Parathyroid adenoma (tissue), 2 donors: ENCODE results near the gene SORCS2.

ENCODE experiments used
- H2AFZ ChIP-seq: fragments of 300-600 bp; sonication (generic); one replicate; pipeline ENCODE4 v1.7.0; 2017; ENCODE audit warnings: antibody characterized with exemption, mild to moderate bottlenecking
- H3K27ac ChIP-seq: fragments of 300-600 bp; sonication (generic); one replicate; pipeline ENCODE4 v1.7.0; 2017
- H3K27me3 ChIP-seq: fragments of 300-600 bp; sonication (generic); one replicate; pipeline ENCODE4 v1.7.0; 2017; ENCODE audit warnings: low read length; ENCODE audit not compliant: control insufficient read depth, insufficient read depth
- H3K36me3 ChIP-seq: fragments of 300-600 bp; sonication (generic); one replicate; pipeline ENCODE4 v1.7.0; 2017; ENCODE audit warnings: low read length; ENCODE audit not compliant: control insufficient read depth, insufficient read depth
- H3K4me1 ChIP-seq: fragments of 300-600 bp; sonication (generic); one replicate; pipeline ENCODE4 v1.7.0; 2017; ENCODE audit warnings: control low read depth
- H3K4me2 ChIP-seq: fragments of 300-600 bp; sonication (generic); one replicate; pipeline ENCODE4 v1.7.0; 2017; ENCODE audit warnings: low read length
- H3K4me3 ChIP-seq: fragments of 300-600 bp; sonication (generic); one replicate; pipeline ENCODE4 v1.7.0; 2017; ENCODE audit warnings: low read depth, low read length
- H3K79me2 ChIP-seq: fragments of 300-600 bp; sonication (generic); one replicate; pipeline ENCODE4 v1.7.0; 2017; ENCODE audit warnings: control low read depth
- H3K9ac ChIP-seq: fragments of 300-600 bp; sonication (generic); one replicate; pipeline ENCODE4 v1.7.0; 2017; ENCODE audit warnings: mild to moderate bottlenecking
- H3K9me3 ChIP-seq: fragments of 300-600 bp; sonication (generic); one replicate; pipeline ENCODE4 v1.7.0; 2017; ENCODE audit warnings: low read length; ENCODE audit not compliant: control insufficient read depth
- CTCF ChIP-seq: fragments of 300-600 bp; sonication (generic); IDR thresholded peaks from one replicate; pipeline ENCODE4 v1.7.0; 2017; ENCODE audit warnings: antibody characterized with exemption, mild to moderate bottlenecking
- donor health status: primary hyperparathyroidism.

The SORCS2 gene

GRCh38 chr4:7286170-7286569 lies 93.8 kb downstream of the SORCS2 start:
- no peak overlapping the region for H3K9ac ChIP-seq
- H2AFZ ChIP-seq, result no peak overlapping the region
- no peaks in the 10 kb centered on the region for H3K9me3 ChIP-seq
- no peak overlapping the region for H3K27ac ChIP-seq
- H3K36me3 ChIP-seq, result no peaks in the 10 kb centered on the region
- H3K4me1 ChIP-seq, result no peaks in the 10 kb centered on the region
- no peak overlapping the region for H3K4me3 ChIP-seq
- TF ChIP-seq CTCF, result no peak
- H3K79me2 ChIP-seq, result no peaks in the 10 kb centered on the region
- H3K4me2 ChIP-seq, result no peak overlapping the region
- H3K27me3 ChIP-seq, result no peaks in the 10 kb centered on the region

DNA sequence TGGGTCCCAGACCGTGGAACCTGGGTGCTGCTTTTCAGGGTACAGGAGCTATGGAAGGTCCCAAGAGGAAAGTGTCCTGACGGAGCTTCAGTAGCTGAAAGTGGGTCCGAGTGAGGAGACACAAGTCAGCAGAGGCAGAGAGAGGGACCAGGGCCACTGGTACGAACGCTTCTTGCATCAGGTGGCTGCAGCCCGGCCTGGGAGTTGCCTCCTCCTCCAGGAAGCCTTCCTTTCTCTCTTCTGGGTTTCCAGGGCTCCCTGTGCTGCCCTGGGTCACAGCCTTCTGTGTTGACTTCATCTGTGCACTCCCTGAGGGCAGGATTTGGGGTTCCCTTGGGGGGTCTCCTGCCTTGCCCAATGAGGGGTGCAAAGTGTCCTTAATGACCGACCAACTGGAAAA lies 94.5 kb downstream of the SORCS2 start:
- Histone ChIP-seq H3K9ac (no peak overlapping the region), H3K9me3 (no peaks in the 10 kb centered on the region), H3K4me2 (no peak overlapping the region), H3K36me3 (no peaks in the 10 kb centered on the region), H2AFZ (no peak overlapping the region), H3K4me1 (no peaks in the 10 kb centered on the region), H3K27ac (no peak overlapping the region), H3K4me3 (no peak overlapping the region), H3K79me2 (no peaks in the 10 kb centered on the region), H3K27me3 (no peaks in the 10 kb centered on the region)
- no peak for TF ChIP-seq CTCF

- TF ChIP-seq CTCF, result no peak
- no peaks in the 10 kb centered on the region for H3K36me3 ChIP-seq
- no peak overlapping the region for H2AFZ ChIP-seq
- no peak overlapping the region for H3K4me3 ChIP-seq
- no peaks in the 10 kb centered on the region for H3K4me1 ChIP-seq
- H3K9me3 ChIP-seq, result no peaks in the 10 kb centered on the region
- H3K27me3 ChIP-seq, result no peaks in the 10 kb centered on the region
- H3K9ac ChIP-seq, result no peak overlapping the region
- H3K27ac ChIP-seq, result no peak overlapping the region
- H3K4me2 ChIP-seq, result no peak overlapping the region
- no peaks in the 10 kb centered on the region for H3K79me2 ChIP-seq
Observed at GRCh38 chr4:7287274-7287917, 95.1 kb downstream of the SORCS2 start.

DNA sequence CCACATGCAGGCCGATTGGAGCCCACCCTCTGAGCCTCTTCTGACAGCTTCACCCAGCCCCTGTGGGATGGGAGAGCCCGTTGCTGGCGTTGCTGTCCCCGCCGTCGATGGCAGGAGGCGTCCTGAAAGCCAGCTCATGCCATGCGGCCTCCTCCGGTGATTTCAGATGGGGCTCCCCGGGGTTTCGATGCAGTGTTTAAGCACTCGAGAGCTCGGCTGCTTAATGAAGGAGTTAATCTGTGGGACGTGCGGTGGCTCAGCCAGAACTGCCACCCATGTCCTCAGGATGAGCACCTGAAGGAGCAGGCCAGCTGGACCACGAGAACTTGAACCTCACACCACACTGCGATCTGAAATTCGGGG lies 95.6 kb downstream of the SORCS2 start:
- Histone ChIP-seq H3K4me1 (no peaks in the 10 kb centered on the region), H3K79me2 (no peaks in the 10 kb centered on the region), H2AFZ (no peak overlapping the region), H3K4me3 (no peak overlapping the region), H3K9me3 (no peaks in the 10 kb centered on the region), H3K36me3 (no peaks in the 10 kb centered on the region), H3K9ac (no peak overlapping the region), H3K27me3 (no peaks in the 10 kb centered on the region), H3K4me2 (no peak overlapping the region), H3K27ac (no peak overlapping the region)
- TF ChIP-seq CTCF, result no peak
